NCI-H748 (cell line): ENCODE results near the gene ARID3A.

ENCODE experiments used
- DNase-seq: peaks from one replicate; lab custom pipeline; 2025; ENCODE audit not compliant: unreplicated experiment; lab: John Stamatoyannopoulos, UW

The ARID3A gene

DNA sequence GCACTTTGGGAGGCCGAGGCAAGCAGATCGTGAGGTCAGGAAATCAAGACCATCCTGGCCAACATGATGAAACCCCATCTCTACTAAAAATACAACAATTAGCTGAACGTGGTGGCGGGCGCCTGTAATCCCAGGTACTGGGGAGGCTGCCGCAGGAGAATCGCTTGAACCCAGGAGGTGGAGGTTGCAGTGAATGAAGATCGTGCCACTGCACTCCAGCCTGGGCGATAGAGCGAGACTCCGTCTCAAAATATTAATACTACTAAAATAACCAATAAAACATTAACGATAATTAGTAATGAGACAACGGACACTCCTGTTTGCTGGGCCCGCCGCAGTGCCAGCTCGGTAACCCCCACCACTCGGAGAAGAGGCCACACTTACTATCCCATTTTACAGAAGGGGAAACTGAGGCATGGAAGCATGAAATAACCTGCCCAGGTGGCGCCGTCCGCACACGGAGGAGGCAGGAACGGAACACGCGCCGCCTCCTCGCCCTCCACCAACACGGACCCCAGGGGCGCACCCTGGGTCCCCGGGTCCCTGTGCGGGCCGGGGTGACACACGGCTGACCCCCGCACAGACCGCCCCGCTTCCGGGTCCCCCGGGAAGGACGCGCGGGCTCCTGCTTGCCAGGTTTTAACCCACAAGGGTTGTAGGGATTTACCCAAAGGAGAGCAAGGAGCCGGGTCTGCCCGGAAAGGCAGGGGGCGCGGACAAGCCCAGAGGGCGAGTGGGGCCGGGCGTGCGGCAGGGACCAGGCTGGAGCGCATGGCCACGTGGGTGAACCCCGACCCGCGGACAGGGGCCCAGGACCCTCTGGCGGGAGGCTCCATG is 14.4 kb upstream of the ARID3A start:
- DNase-seq: no peak

DNA sequence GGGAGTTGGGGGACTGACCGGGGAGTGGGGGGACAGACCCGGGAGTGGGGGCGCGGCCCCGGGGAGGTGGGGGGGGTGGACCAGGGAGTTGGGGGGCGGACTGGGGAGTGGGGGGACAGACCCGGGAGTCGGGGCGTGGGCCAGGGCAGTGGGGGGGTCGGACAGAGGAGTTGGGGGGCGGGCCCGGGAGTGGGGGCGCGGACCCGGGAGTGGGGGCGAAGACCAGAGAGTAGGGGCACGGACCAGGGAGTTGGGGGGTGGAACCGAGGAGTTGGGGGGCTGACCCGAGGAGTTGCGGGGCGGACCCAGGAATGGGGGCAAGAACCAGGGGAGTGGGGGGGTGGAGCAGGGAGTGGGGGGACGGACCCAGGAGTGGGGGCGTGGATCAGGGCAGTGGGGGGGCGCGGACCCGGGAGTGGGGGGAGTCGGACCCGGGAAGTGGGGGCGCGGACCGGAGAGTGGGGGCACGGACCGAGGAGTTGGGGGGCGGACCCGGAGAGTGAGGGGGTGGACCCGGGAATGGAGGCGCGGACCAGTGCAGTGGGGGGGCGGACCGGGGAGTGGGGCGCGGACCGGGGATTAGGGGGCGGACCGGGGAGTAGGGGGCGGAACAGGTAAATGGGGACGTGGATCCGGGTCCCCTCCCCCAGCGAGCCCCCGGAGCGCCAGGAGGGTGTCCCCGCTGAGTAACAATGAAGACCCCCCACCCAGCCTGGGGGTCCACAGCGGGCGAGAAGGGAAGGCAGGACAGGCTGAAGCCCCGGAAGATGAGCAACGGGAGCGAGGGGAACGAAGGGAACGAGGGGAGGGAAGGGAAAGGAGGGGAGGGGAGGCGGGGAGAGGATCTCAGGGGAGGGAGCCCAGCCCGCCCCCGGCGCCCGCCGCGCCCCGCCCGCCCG is 13.4 kb upstream of the ARID3A start:
- DNase-seq: no peak

DNA sequence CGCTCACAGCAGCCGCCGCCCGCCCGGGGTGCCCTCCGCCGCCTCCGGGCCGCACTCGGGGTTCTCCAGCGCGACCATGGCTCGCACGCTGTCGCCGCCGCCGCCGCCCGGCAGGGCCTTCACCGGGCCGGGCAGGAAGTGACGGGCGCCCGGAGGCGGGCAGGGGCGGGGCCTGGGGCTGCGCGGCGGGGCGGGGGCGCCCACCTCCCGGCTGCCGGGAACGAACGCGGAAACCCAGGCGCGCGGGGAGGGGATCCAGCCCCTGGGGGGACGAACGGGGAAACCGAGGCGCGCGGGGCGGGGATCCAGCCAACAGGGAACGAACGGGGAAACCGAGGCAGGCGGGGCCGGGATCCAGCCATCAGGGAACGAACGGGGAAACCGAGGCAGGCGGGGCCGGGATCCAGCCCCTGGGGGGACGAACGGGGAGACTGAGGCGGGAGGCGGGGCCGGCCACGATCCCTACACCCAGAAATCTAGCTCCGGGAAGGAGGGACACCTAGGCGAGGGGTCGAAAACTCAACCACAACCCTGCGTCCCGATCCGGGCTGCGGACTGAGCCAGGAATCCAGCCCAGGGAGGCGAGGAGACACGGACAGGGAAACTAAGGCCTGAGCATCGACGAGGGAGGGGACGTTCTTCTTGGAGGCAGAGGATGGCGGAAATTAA is 12.6 kb upstream of the ARID3A start, which contains the start of gene R3HDM4:
TSS of gene R3HDM4 (minus strand) at position 140 of the 669 bp plus-strand sequence. CDS start at position 78, 62 bp downstream.
- peak; percentile 57 for DNase-seq

DNA sequence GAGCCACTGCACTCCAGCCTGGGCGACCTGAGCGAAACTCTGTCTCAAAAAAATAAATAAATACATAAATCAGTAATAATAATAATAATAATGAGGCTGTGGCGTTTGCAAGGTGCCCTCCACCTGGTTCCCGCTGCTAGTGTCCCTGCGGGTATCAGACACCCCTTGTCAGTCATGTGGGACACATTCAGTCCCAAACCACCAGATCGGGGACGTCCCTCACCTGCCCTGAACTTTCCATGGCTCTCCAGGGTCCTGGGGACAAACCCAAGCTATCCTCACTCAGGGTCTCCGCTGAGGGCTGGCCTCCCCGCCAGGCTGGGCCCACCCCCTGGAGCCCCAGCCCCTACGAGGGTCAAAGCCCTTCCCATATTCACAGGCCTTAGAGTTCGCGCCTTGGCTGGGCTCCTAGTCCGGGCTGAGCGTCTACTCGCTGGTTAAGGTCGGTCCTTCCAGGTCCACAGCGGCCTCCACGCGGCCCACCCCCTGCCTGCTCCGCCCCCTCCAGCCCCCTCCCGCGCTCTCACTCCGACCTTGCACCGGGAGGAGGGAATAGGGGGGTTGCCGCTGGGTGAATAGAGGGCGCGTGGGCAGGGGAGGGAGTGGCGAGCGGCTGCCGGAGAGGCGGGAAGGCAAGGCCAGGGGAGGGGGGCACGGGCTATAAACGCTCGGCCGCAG is 9.1 kb upstream of the ARID3A start:
- peak; percentile 56 for DNase-seq

DNA sequence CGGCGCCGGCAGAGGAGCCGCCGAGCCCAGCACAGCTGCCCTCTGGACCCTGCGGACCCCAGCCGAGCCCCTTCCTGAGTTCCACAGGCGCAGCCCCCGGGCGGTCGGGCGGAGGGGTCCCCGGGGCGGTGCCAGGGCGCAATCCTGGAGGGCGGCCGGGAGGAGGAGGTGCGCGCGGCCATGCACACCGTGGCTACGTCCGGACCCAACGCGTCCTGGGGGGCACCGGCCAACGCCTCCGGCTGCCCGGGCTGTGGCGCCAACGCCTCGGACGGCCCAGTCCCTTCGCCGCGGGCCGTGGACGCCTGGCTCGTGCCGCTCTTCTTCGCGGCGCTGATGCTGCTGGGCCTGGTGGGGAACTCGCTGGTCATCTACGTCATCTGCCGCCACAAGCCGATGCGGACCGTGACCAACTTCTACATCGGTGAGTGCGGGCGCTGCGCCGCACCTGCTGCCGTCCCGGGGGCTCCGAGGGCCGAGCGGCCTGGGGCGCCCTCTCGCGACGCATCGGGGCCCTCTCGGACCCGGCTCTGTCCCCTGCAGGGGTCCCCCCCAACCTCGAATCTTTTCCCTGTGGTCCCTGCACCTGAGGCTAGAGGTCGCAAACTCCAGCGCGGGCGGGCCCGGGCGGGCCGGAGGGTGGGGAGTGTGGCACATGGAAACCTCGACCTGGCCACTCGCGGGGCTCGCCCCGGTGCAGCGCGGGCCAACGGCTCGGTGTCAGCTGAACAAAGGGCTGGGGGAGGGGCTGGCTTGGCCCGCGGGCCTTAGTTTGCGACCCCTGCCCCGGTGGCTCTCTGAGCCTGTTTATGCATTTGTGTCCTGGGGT is 8.3 kb upstream of the ARID3A start, which contains the start of gene KISS1R:
TSS of gene KISS1R (plus strand) at position 11 of the 829 bp plus-strand sequence. CDS start at position 181, 170 bp downstream.
- DNase-seq: peak; percentile 74

DNA sequence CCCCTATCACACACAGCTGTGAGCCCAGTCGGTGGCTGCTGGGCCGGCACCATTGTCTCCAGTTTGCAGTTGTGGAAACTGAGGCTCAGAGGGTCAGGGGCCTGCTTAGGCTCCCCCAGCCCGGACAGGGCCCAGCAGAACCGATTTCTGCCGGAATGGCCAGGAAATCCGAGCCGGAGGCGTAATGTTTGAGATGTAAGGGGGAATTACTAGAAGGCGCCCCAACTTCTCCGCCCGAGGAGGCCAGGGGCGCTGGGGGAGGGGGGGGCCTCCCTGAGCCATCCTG is 7.7 kb upstream of the ARID3A start:
- no peak for DNase-seq

DNA sequence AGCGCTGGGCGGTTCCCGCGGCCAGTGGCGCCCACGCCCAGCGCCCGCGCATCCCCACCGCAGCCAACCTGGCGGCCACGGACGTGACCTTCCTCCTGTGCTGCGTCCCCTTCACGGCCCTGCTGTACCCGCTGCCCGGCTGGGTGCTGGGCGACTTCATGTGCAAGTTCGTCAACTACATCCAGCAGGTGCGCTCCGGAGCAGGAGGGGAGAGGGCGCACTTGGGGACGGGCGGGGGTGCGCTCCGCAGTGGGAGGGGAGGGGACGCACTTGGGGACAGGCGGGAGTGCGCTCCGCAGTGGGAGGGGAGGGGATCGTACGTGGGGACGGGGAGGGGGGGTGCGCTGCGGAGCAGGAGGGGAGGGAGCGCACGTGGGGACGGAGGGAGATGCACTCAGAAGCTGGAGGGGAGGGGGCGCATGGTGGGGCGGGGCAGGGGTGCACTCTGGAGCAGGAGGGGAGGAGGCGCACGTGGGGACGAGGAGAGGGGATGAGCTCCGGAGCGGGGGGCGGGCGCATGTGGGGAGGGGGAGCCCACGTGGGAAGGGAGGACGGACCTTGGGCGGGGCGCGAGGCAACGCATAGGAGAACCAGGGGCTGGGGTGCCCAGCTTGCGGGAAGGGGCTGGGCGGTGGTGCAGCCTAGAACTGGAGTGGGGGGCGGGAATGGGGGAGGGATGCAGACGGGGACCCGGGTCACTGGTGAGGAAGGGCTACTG is 7.2 kb upstream of the ARID3A start:
- DNase-seq: peak; percentile 61

DNA sequence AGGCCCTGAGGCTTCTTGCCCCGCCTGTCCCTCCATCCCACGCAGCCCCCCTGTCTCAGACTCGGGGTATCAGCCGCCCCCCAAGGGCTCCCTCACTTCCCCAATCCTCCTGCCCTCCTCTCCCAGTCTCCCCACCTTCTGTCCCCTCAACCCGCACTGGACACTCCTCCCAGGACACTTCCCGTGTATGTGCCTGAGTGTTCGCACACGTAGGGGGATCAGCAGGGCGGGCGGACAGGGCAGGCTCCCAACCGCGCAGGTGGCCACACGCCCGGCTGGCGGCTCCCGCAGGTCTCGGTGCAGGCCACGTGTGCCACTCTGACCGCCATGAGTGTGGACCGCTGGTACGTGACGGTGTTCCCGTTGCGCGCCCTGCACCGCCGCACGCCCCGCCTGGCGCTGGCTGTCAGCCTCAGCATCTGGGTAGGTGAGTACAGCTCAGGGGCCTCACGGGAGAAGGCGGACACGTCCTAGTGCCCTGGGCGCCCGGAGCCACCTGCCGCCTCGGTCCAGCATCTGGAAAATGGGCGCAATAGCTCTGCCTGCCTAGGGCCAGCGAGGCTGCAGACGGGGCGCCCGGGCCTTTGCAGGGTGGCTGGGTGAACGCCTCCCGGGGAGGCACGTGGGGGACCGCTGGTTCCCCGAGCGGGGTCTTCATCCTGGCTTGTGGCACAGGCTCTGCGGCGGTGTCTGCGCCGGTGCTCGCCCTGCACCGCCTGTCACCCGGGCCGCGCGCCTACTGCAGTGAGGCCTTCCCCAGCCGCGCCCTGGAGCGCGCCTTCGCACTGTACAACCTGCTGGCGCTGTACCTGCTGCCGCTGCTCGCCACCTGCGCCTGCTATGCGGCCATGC is 6.4 kb upstream of the ARID3A start:
- peak; percentile 81 for DNase-seq

DNA sequence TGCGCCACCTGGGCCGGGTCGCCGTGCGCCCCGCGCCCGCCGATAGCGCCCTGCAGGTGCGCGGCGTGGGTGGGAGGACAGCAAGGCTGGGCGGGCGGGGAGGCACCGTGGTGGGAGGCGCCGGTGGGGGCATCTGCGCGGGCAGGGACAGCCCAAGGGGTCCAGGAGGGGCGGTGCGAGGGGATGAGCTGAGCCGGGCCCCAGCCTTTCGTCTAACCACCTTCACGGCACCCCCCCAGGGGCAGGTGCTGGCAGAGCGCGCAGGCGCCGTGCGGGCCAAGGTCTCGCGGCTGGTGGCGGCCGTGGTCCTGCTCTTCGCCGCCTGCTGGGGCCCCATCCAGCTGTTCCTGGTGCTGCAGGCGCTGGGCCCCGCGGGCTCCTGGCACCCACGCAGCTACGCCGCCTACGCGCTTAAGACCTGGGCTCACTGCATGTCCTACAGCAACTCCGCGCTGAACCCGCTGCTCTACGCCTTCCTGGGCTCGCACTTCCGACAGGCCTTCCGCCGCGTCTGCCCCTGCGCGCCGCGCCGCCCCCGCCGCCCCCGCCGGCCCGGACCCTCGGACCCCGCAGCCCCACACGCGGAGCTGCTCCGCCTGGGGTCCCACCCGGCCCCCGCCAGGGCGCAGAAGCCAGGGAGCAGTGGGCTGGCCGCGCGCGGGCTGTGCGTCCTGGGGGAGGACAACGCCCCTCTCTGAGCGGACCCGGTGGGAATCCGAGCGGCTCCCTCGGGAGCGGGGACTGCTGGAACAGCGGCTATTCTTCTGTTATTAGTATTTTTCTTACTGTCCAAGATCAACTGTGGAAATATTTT is 5.6 kb upstream of the ARID3A start:
- peak; percentile 77 for DNase-seq

DNA sequence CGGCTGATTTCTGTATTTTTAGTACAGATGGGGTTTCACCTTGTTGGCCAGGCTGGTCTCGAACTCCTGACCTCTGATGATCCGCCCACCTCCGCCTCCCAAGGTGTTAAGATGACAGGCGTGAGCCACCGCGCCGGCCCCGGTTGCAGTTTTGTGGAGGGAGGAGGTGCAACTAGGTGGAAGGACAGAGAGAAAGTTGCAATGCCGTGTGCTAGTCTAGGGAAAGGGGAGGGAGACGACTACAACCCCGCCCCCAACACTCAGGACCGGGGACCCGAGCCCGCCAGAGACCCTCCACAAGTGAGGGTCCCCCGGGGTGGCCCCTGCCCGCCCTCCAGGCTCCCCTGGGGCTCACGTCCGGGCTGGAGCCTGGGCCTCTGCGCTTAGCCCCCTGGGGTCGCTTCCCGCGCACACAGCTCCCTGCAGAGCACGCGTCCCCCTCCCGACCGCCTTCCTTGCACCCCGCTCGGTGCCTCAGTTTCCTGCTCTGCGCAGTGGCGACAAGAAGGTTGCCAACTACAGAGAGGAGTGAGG is 1.2 kb upstream of the ARID3A start:
- DNase-seq: no peak

DNA sequence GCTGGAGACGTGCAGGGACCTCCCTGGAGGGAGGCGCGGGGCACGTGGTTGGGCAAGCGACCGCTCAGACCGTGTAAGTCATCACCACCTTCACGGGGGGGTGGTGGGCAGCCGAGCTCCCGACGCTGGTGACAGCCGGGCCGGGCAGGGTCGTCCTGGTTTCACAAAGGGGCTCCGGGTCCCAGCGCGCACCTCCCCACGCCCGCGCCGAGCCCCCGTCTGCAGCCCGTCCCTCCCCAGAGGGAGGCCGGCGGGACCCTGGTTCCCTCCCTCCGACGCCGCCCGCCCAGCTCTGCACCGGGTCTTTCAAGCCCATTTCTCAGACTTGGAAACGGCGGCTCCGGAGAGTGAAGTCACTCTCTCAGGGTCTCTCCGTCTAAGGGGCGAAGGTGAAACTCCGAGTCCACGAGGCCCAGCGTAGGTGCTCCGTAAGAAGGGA is 729 bp upstream of the ARID3A start:
- DNase-seq: peak; percentile 80

DNA sequence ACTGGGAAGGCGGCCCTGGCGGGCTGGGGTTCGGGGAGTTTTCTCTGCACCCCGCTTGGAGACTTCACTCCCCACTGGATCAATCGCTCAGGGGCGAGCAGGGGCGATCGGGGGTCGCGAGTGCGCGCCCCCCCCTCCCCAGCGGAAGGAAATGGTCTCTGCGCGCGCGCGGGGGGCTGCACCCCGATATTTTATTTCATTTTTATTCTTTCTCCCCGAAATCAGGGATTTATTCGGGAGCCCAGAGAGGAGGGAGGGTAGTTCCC is 421 bp downstream of the ARID3A start:
- no peak for DNase-seq

DNA sequence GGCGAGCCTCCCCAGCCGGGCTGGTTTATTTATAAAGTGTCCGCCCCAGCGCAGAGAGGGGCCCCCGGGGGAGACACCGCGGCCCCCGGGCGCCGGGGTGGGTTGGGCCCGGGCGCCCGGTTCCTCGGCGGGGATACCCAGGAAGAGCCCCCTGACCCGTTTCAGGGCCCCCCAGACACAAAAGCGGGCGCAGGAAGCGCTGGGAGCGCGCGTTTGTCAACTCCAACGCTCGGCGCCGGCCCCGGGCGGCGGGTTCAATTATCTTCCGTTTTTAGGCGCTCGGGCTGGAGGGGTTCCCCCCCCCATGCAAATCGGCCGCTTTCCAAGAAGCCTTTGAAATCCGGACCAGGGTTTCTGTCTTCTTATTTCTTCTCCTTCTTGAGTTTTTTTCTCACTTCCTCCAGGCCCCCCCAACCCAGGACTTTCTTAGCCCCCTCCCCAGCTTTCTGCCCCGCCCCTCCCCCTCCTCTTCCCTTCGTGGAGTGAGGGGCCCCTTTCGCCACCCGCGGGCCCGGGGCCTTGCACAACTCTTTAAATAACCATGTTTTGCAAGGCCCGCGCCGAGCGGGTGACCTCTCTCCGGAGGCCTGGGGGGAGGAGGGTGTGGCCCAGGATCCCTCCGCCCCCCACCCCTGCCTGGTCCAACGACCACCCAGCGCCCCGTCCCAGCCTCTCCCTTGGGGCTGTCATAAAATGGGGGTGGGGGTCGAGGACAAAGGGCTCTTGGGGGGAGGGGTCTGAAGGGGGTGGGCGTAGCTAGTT is 935 bp downstream of the ARID3A start:
- DNase-seq: peak; percentile 24

DNA sequence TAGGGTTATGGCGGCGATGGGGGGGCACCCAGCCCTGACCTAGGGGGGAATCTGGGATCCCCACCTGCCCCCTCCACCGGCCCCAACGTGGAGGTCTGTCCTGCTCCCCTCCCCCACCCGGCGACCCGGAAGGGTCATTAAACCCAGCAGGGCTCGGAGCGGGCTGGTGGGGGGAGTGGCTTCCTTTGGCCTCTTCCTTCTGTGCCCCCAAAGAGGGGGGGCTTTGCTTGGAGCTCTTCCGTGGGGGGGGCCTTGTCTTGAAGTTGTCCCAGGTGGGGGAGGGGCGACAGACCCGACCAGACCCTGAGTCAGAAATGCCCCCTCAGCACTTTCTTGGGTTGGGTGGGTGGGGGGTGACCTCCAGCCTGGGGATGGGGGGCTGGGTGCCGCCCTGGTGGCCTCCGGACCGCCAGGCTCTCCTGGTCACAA is 1.5 kb downstream of the ARID3A start:
- no peak for DNase-seq

DNA sequence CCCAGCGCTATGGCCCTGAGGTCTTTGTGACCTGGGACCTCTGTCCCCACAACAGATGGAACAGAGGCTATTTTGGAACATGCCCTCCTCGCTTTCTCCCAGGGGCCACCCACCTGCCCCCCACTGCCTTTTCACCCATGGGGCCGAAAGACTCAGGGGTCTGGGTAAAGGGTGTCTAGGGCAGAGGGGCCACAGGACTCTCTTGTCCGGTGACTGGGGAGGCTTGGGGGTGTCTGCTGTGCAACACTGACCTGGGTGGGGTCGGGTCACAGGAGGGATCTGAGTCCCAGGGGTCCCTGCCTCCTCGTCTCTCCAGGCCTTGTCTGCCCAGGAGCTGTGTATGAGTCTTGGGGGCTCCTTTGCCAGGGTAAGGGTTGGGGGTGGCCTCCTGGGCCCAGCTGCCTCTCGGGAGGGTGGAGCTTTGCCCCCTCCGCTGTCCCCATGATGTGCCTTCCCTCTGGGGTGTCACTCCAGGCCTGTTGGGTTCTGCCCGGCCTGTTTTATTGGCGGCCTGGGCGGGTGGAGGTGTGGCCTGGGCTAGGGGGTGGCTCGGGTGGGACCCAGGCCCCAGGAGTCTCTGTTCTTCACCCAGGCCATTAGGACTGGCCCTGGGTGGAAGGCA is 2.1 kb downstream of the ARID3A start:
- DNase-seq: no peak

DNA sequence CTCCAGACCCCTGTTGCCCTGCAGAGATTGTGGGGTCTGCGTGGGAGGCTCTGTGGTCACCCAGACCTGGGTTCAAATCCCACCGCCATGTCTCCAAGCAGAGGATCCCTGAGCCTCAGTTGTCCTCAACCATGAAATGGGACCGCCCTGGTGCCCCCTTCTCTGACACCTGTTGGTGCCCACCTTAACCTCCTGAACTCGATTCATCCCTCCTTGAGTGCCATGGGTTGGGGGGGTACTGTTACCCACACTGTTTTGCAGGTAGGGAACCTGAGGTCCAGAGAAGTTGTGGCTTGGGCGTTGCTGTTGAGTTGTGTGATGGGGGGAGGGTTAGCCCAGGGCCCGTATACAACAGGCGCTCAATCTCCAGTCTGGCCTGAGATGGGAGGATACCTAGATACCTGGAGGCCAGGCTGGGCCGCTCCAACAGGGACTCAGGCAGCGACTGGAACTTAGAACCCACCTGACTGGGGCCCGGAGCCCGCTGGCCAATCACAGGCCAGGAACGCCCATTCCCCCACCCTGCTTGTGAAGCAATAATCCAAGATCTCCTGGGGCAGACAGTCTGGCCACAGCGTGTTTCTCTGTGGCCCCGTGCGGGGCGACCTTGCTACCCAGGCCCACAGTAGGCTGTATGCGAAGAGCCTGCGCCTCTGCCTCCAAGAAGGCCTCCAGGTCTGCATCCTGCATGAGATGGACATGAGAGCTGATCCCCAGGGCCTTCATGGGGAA is 2.8 kb downstream of the ARID3A start:
- DNase-seq: no peak
